Spleen (tissue), 11 donors: ENCODE results near the gene MXD1. TPM values are rescaled to one million over a fixed set of nuclear protein-coding genes. Genes with fewer than 3 reads are reported as not detected.

ENCODE experiments used
- DNase-seq: peaks from one replicate; pipeline ENCODE4 v3.0.0-alpha.2; 2020
- H3K27ac ChIP-seq, 8 donors: fragments of 200-600 bp; sonication (generic) in 7 of 8; 1 replicate in 4 of 8; 2 replicates in 4 of 8; pipeline versions ENCODE4 v1.5.0 to v1.8.0; 2016 to 2021; ENCODE audit warnings: inconsistent platforms in 4 of 8, mild to moderate bottlenecking in 4 of 8, moderate library complexity in 1 of 8
- H3K27me3 ChIP-seq, 7 donors: fragments of 200-600 bp; sonication (generic) in 6 of 7; replicated peaks in 1 of 7; 1 replicate in 4 of 7; 2 replicates in 3 of 7; pipeline versions ENCODE4 v1.5.0 to v1.8.0; 2016 to 2021; ENCODE audit warnings: inconsistent platforms in 3 of 7, mild to moderate bottlenecking in 1 of 7
- H3K36me3 ChIP-seq, 6 donors: fragments of 200-600 bp; sonication (generic) in 5 of 6; 1 replicate in 4 of 6; 2 replicates in 2 of 6; pipeline versions ENCODE4 v1.5.0 to v1.8.0; 2016 to 2021; ENCODE audit warnings: inconsistent platforms in 2 of 6
- H3K4me1 ChIP-seq, 6 donors: fragments of 200-600 bp; sonication (generic) in 5 of 6; 1 replicate in 3 of 6; 2 replicates in 3 of 6; pipeline versions ENCODE4 v1.5.0 to v1.8.0; 2016 to 2021; ENCODE audit warnings: inconsistent platforms in 3 of 6
- H3K4me3 ChIP-seq, 8 donors: fragments of 200-600 bp; sonication (generic) in 7 of 8; 1 replicate in 4 of 8; 2 replicates in 4 of 8; pipeline versions ENCODE4 v1.5.0 to v1.8.0; 2016 to 2021; ENCODE audit warnings: inconsistent platforms in 4 of 8, mild to moderate bottlenecking in 4 of 8, moderate library complexity in 2 of 8
- H3K9me3 ChIP-seq, 8 donors: fragments of 200-600 bp; sonication (generic) in 7 of 8; 1 replicate in 4 of 8; 2 replicates in 4 of 8; pipeline versions ENCODE4 v1.5.0 to v1.8.0; 2016 to 2021; ENCODE audit warnings: inconsistent platforms in 4 of 8
- POLR2A ChIP-seq, 3 donors: fragments of 450-650 bp; IDR thresholded peaks; one replicate each; pipeline ENCODE4 v1.5.1; 2017; ENCODE audit warnings: antibody characterized with exemption in 3 of 3, mild to moderate bottlenecking in 1 of 3
- POLR2AphosphoS5 ChIP-seq, 3 donors: sonication (generic); formaldehyde crosslinking; IDR thresholded peaks; one replicate each; pipeline ENCODE4 v1.5.1; 2017; ENCODE audit warnings: antibody characterized with exemption in 3 of 3
- WGBS, 5 donors: extraction: QIAGEN DNeasy Blood & Tissue Kit in 3 of 5; methylation state at CpG; one replicate each; pipeline versions ENCODE4 v1.1.5 to v1.1.7; 2013 to 2018; 5-methylcytosine and 5-hydroxymethylcytosine counted together
- intact Hi-C: fragments of 100-400 bp; cut with DNase I; formaldehyde crosslinking; loops from one replicate; pipeline ENCODE4 v1.15.0; 2023; ENCODE audit warnings: low total_unique reads
- polyA plus RNA-seq, 3 donors: library from polyadenylated mRNA; stranded (reverse); fragments of 200-250 nt; gene quantifications; one replicate each; pipeline ENCODE4 v1.2.1, GENCODE V29; 2013
- total RNA-seq, 7 donors: library from RNA; depleted of rRNA in 3 of 7; stranded (reverse); fragments of >200 nt in 3 of 7; fragmentation: NEBNext Ultra II Directional in 4 of 7; extraction: Animal tissue kit (Norgen Biotek cat#: 25700) in 4 of 7; gene quantifications; one replicate each; pipeline versions ENCODE4 v1.1.0 to v1.2.1, GENCODE V29; 2016 to 2021
- TF ChIP-seq, protein P1 (sequence below), 11 experiments: fragments of 200-600 bp in 7 of 11; fragments of 450-650 bp in 4 of 11; sonication (generic) in 4 of 11; IDR thresholded peaks in 8 of 11; conservative IDR thresholded peaks in 3 of 11; 1 replicate in 7 of 11; 2 replicates in 4 of 11; pipeline versions ENCODE4 v1.4.0 to v1.8.0; 2016 to 2021; ENCODE audit warnings: antibody characterized with exemption in 11 of 11, inconsistent platforms in 4 of 11, mild to moderate bottlenecking in 1 of 11
- donor health status: healthy with polysubstance abuse.
- donor health status: DM: no; HTN: no; CAD: no; lungs with moderate emphysema.
- donor health status: DM: no; HTN: no; CAD: no.
- donor health status: Bipolar disorder and iron deficiency.
- donor health status: healthy.
- donor health status: DM: no; HTN: no; CAD: no.
- donor health status: DM: yes; HTN: yes; CAD: no.

Gene MXD1
- total and polyA plus RNA-seq, 10 donors: 2.7 to 241 (median 63.8) TPM

DNA sequence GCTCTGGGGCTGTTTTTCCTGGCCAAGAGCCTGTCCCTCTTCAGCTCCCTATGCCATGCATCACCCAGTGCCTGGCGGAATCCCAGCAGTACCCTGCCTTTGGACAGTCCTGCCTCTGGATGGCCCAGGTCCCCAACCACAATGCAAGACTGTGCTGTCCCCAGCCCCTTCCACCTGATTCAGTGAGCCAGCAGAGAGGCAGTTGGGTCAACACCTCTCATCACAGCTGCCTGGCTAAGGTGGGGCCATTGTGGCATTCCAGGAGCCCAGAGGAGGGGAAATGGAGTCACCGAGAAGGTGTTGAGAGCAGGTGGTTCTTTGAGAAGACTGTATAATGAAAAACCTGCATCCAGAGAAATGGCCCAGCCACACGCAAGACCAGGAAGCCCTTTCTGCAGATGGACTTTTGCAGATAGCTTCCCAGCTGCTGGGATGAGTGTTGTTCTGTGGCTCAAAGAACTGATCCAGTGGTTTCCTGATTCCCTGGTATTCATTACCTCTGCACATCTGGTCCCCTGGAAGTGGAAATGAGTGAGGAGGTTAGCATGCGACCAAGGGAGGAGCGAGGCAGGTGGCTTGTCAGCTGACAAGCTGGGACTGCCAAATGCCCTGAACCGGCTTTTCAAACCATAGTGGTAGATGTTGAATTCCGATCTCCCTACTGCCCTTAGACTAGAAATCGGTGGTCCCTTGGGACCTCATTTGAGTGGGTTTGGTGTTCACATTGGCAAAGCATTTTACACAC lies 48.2 kb downstream of the MXD1 start:
- intact Hi-C loops: no loop called here
- WGBS, 5 donors: 94 to 98% (median 96%) methylated on average over 8 of the region's 8 CpGs
- Histone ChIP-seq H3K4me1 (no peaks in the 10 kb centered on the region), H3K27me3 (no peaks in the 10 kb centered on the region), H3K27ac (no peak overlapping the region), H3K36me3 (peaks cover 0 to 5% (median 0%) of the 10 kb centered on the region in 6 donors), H3K4me3 (no peak overlapping the region), H3K9me3 (no peaks in the 10 kb centered on the region)
- no peak for TF ChIP-seq POLR2A (IDR thresholded peaks at IDR 0.05)
- no peak for TF ChIP-seq POLR2AphosphoS5 (IDR thresholded peaks at IDR 0.05)
- TF ChIP-seq, protein P1, sequence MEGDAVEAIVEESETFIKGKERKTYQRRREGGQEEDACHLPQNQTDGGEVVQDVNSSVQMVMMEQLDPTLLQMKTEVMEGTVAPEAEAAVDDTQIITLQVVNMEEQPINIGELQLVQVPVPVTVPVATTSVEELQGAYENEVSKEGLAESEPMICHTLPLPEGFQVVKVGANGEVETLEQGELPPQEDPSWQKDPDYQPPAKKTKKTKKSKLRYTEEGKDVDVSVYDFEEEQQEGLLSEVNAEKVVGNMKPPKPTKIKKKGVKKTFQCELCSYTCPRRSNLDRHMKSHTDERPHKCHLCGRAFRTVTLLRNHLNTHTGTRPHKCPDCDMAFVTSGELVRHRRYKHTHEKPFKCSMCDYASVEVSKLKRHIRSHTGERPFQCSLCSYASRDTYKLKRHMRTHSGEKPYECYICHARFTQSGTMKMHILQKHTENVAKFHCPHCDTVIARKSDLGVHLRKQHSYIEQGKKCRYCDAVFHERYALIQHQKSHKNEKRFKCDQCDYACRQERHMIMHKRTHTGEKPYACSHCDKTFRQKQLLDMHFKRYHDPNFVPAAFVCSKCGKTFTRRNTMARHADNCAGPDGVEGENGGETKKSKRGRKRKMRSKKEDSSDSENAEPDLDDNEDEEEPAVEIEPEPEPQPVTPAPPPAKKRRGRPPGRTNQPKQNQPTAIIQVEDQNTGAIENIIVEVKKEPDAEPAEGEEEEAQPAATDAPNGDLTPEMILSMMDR (IDR thresholded peaks at IDR 0.05 in 8 of 11, conservative IDR thresholded peaks at IDR 0.05 in 3 of 11): no peak
- no peak for DNase-seq

DNA sequence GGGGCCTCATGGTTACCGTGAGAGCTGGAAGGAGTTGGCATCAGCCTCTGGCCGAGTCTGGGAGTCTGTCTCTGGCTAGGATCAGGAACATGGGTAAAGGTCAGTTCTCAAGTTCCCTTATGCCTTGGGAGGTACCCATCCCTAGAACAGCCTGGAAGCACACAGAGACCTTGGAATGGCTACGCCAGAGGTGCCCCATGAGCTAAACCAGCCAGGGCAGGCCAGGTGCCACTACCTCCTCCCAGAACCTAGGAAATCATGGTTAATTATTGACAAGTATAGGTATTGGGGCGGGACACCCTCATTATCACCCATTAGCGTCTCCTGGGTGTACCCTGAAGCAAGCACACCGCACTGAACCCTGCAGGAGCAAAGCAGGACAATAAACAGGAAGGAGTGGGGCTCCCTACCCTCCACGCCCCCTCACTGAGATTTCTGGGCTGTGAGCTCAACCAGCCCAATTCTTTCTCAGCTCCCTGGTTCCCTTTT lies 49.5 kb downstream of the MXD1 start:
- Histone ChIP-seq H3K4me3 (no peak overlapping the region), H3K27ac (no peak overlapping the region), H3K27me3 (no peaks in the 10 kb centered on the region), H3K4me1 (no peaks in the 10 kb centered on the region), H3K36me3 (peaks cover 0 to 5% (median 0%) of the 10 kb centered on the region in 6 donors), H3K9me3 (no peaks in the 10 kb centered on the region)
- WGBS, 5 donors: 83 to 93% (median 88%) methylated on average over 5 to 7 of the region's 7 CpGs
- DNase-seq: no peak
- TF ChIP-seq, protein P1 (IDR thresholded peaks at IDR 0.05 in 8 of 11, conservative IDR thresholded peaks at IDR 0.05 in 3 of 11): no peak
- no peak for TF ChIP-seq POLR2A (IDR thresholded peaks at IDR 0.05)
- no peak for TF ChIP-seq POLR2AphosphoS5 (IDR thresholded peaks at IDR 0.05)
- intact Hi-C loops: no loop called here

DNA sequence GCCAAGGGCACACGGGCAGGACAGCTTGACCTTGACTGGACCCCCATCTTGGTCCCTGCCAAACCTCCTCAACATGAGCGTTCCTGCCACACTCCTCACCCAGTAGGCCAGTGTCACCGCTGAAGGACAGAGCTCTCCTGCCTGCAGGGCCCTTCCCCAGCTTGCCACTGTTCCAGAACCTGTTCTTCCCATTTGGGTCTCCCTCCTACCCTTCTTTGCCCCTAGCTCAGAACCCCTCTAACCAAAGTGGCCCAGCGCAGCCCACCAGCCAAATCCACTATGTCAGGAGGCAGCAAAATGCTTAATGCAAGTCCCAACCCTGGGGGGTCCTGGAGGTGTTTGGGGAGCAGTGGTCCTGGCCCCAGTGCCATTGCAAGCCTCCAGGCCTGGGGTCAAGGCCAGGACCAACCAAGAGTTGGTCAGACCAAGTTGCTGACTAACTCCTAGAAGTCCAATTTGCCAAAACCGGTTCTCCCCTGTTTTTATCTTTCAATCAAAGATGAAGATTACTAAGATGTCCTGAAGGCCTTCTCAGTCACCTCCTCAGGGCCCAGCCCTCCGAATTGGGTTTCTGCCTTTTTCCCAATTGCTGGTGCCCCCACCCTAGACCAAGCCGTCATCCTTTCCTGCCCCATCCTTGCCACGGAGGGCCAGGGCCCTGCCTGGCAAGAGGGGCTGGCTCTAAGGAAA lies 51.0 kb downstream of the MXD1 start:
- no peaks in the 10 kb centered on the region for H3K9me3 ChIP-seq
- no peaks in the 10 kb centered on the region for H3K4me1 ChIP-seq
- intact Hi-C loops: no loop called here
- DNase-seq: no peak
- TF ChIP-seq POLR2A (IDR thresholded peaks at IDR 0.05) (no peak), POLR2AphosphoS5 (IDR thresholded peaks at IDR 0.05) (no peak)
- TF ChIP-seq, protein P1 (IDR thresholded peaks at IDR 0.05 in 8 of 11, conservative IDR thresholded peaks at IDR 0.05 in 3 of 11): no peak
- H3K4me3 ChIP-seq: no peak overlapping the region
- H3K27ac ChIP-seq: no peak overlapping the region
- 87 to 95% (median 94%) methylated on average over 8 of the region's 8 CpGs for WGBS, 5 donors
- no peaks in the 10 kb centered on the region for H3K27me3 ChIP-seq
- H3K36me3 ChIP-seq: peaks cover 0 to 5% (median 0%) of the 10 kb centered on the region in 6 donors

DNA sequence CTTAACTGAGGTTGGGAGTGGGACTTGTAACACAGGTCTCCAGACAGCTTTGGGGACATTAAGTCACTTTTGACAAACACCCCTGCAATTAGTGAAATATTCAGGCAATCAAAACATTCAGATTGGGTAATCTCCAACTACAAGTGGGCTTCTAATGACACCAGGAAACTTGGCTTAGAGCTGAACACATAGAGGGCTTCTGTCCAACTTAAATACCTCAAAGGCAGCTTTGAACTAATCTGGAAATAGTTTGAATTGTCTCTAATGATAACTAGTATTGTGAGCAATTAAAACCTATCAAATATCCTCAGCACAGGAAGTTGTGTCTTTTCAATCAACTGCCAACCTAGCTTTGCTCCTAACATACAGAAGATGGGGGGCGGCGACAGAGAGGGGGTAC lies 51.6 kb downstream of the MXD1 start:
- DNase-seq: no peak
- no peak overlapping the region for H3K4me3 ChIP-seq
- H3K27ac ChIP-seq: no peak overlapping the region
- no peaks in the 10 kb centered on the region for H3K4me1 ChIP-seq
- H3K36me3 ChIP-seq: peaks cover 0 to 5% (median 0%) of the 10 kb centered on the region in 6 donors
- no peaks in the 10 kb centered on the region for H3K9me3 ChIP-seq
- no peaks in the 10 kb centered on the region for H3K27me3 ChIP-seq
- 92 to 100% (median 93%) methylated on average over 2 of the region's 2 CpGs for WGBS, 5 donors
- TF ChIP-seq, protein P1 (IDR thresholded peaks at IDR 0.05 in 8 of 11, conservative IDR thresholded peaks at IDR 0.05 in 3 of 11): no peak
- no peak for TF ChIP-seq POLR2AphosphoS5 (IDR thresholded peaks at IDR 0.05)
- no peak for TF ChIP-seq POLR2A (IDR thresholded peaks at IDR 0.05)
- intact Hi-C loops: no loop called here
